ELR (cell line): ENCODE measurements around the gene PPDPF.

Experiments used
- DNase-seq: peaks from one replicate; pipeline ENCODE4 v3.0.0-alpha.2; 2015; ENCODE audit warnings: low read depth

Gene PPDPF

GRCh38 chr20:63538204-63539091, 17.9 kb downstream of the PPDPF start:
- DNase-seq: peak; percentile 74

GRCh38 chr20:63539092-63539430, 18.5 kb downstream of the PPDPF start:
- DNase-seq: no peak

GRCh38 chr20:63539441-63540370, 19.1 kb downstream of the PPDPF start:
- no peak for DNase-seq

- DNase-seq: peak; percentile 44
Measured at GRCh38 chr20:63540417-63541186, 20.0 kb downstream of the PPDPF start.

DNA sequence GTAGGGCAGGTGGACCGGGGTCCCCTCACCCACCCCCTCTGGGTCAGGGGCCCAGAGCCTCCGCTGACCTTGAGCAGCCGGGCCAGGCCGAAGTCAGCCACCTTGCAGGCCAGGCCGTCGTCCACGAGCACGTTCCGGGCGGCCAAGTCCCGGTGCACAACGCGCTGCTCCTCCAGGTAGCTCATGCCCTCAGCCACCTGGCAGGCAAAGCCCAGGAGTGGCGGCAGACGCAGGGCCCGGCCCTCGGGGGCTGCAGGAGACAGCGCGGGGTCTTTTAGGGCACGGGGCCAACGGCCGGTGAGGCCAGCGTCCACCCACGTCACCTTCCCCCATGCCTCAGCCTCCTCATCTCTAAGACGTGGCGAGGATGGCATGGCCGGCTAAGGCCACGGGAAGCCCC, 20.8 kb downstream of the PPDPF start:
- no peak for DNase-seq

GRCh38 chr20:63542031-63542559, 21.5 kb downstream of the PPDPF start:
- DNase-seq: no peak

GRCh38 chr20:63542696-63543095, 22.1 kb downstream of the PPDPF start:
- DNase-seq: no peak

DNA sequence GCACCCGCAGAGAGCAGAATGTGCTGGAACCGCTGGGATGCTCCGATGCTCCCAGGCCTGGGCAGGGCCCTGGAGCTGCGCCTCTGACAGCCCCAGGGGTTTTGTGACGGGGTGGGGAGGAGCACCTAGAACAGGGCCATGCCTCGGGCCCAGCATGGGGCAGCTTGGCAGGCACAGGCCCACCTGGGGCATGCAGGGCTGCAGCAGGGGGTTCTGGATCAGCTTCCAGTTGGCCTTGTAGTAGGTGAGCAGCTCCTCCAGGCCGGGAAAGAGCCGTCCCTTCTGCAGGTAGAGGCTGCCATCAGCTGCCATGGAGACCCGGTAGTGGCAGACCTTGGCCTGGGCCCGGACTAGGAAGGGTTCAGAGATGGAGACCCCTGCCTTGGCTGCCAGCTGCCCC, 22.6 kb downstream of the PPDPF start:
- no peak for DNase-seq

GRCh38 chr20:63543733-63544132, 23.2 kb downstream of the PPDPF start:
- DNase-seq: no peak

- DNase-seq: no peak
Measured at GRCh38 chr20:63544241-63544957, 23.8 kb downstream of the PPDPF start.

DNA sequence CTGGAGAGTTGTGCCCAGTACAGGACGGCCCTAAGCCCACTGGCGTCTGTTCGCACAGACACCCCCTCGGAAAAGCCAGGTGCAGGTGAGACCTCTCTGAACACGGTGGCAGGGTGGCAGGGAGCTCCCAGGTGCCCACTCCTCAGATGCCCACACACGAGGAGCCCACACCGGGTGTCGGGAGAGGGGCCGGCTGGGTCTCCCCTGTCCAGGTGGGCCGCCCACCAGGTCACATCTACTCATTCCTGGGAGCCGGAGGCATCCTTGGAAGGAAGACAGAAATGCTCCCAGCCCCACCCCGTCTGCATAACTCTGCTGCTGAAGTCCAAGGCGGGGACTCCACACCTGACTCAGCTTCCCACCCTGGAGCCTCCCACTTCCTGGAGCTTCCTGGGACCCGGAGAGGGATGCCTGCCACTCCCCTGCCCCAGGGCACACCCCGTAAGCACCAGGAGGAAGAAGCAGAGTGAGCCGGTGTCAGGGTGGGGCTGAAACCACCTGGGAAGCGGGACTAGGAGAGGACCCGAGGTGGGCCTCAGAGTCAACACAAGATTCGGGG, 24.5 kb downstream of the PPDPF start:
- peak; percentile 81 for DNase-seq

- no peak for DNase-seq
Measured at GRCh38 chr20:63545814-63546213, 25.2 kb downstream of the PPDPF start.

DNA sequence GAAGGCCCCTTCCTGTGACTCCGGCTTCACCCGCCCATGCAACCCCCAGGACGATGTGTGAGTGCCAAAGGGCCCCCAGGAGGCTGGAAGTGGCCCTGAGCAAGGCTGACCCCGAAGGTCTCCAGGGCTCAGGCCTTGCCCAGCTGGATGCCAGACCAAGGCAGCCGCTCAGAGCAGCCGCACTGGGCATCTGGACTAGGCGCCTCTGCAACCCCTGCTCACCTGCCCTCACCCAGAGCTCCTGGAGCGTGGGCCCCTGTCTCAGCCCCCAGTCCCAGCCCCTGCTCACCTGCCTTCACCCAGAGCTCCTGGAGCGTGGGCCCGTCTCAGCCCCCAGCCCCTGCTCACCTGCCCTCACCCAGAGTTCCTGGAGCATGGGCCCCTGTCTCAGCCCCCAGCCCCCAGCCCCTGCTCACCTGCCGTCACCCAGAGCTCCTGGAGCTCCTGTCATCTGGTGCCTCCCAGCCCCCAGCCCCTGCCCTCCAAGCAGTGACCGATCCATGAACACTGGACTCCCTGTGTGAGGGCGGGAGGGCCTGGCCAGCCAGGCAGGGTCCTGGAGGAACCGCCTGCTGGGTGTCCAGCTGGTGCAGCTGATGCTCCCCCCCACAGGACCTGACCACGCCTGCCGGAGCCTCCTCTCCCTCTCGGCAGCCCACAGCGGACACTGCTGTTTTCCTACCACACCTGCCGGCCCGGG, 25.8 kb downstream of the PPDPF start:
- no peak for DNase-seq

DNA sequence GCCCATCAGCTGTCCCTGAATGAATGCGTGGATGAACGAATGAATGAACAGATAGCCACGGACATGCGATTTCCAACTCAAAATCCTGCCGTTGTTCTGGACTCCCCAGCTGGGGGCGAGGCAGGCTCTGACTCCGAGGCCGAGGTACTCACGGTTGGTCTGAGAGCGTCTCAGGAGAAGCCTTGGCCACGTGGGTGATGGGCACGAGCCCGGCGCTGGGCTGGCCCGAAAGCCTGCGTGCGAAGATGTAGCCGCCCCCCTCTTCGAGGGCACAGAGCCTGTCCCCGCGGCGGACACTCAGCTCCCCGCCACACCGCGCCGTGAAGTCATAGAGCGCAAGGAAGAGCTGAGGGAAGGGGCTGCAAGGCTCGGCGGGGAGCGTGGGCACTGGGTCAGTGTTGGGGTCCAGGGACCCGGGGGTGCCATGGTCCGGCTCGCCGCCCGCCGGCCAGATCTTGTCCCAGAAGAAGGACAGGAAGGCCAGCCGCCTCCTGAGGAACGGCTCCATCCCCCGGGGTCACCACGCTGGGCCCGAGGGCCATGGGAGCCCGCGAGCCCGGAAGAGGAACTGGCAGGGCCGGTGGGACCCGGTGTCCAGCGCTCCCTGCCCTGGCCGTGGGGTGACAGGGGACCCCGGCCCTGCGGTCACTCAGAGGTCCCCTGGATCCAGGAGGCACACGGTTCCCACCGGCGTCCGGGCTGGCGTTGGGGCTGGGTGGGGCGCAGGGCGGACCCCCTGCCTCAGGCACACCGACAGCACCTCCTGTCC, 26.6 kb downstream of the PPDPF start:
- DNase-seq: no peak

DNA sequence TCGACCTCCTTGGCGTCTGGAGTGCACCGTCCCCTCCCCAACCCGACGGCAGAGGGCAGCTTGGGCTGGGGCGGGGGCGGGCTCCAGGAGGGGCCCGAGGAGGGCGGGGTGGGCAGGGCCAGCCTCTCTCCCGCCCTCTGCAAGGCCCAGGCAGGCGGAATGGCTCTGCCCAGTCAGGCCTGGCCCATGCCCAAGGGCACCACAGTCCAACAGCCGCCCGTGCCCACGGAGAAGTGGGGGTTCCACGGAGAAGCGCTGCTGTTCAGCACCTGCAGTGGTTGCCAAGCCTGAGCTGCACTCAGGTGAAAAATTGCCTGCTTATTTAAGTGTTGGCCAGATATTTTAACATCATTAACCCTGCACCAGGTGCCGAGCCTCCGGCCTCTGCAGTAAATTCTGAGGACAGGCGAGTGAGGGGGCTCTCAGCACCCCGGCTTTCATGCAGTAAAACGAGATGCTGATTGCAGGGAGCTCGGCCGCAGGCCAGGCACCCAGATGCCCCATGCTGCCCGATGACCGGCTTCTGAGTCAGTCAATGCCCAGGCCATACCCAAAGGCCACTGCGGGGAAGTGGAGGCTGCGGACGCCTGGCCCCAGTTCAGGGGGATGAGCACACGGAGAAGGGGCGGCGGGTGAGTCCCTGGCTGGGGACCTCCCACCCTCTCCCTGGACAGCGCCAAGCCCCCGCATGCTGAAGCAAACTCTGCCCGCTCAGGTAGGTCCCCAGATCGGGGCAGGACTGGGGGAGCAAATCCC, 27.3 kb downstream of the PPDPF start, which contains the start of gene SRMS:
TSS of gene SRMS (minus strand) at position 25 of the 756 bp plus-strand sequence. CDS start 286 bp downstream, outside the sequence.
- DNase-seq: no peak

- DNase-seq: no peak
Measured at GRCh38 chr20:63548542-63548941, 28.0 kb downstream of the PPDPF start.

DNA sequence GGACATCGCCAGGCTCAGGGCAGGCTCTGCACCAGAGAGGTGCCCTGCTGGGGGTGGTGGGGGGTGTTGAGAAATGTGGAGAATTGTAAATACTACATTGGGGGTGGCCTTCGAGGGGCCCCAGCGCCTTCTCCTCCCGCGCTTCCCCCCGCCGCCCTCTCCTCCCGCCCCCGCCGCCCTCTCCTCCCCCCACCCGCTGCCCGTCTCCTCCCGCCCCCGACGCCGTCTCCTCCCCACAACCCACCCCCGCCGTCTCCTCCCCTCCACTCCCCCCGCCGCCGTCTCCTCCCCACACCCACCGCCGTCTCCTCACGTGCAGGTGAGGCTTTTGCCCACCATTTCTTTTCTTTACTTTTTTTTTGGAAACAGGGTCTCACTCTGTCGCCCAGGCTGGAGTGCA, 28.5 kb downstream of the PPDPF start:
- DNase-seq: no peak

- no peak for DNase-seq
Measured at GRCh38 chr20:63549679-63550282, 29.2 kb downstream of the PPDPF start.
